MM.1S (cell line): ENCODE results near the gene SOBP.
"Not testable (repeated sequence)": the region's sequence is repeated elsewhere in the genome, so short reads cannot be mapped to it uniquely, and the experiment has no call there.

Experiments used
- CTCF ChIP-seq: fragments of 300-600 bp; sonication (generic); IDR thresholded peaks from 2 replicates; pipeline ENCODE4 v1.5.1; 2016; ENCODE audit warnings: antibody characterized with exemption, low read length, mixed read lengths
- EZH2 ChIP-seq: fragments of 300-600 bp; sonication (generic); optimal IDR thresholded peaks from 2 replicates; pipeline ENCODE3; 2017; ENCODE audit warnings: low read depth, mild to moderate bottlenecking, antibody characterized with exemption, low read length, mixed read lengths

- TF ChIP-seq CTCF, EZH2: not testable (repeated sequence)
These were observed 29.3 kb downstream of the SOBP start for GRCh38 chr6:107519224-107519623.
